HG03469 (cell line): ENCODE data around the gene SEC24A.
"Not testable (repeated sequence)": the region's sequence is repeated elsewhere in the genome, so short reads cannot be mapped to it uniquely, and the experiment has no call there.

Experiments used
- ATAC-seq: cut with Tn5 transposase; IDR thresholded peaks from one replicate; pipeline ENCODE4 v1.9.1; 2021; ENCODE audit warnings: mild to moderate bottlenecking, moderate library complexity, moderate number of reproducible peaks; ENCODE audit not compliant: unreplicated experiment

The SEC24A gene

GRCh38 chr5:134649163-134649835 is 714 bp downstream of the SEC24A start:
- no peak for ATAC-seq

DNA sequence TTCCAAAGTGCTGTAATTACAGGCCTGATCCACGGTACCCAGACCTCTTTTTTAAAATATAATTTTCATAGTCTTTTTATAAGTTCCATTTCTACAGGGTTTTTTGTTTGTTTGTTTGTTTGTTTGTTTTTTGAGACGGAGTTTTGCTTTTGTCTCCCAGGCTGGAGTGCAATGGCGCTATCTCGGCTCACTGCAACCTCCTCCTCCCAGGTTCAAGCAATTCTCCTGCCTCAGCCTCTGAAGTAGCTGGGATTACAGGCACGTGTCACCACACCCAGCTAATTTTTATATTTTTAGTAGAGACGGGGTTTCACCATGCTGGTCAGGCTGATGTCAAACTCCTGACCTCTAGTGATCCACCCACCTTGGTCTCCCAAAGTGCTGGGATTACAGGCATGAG is 2.1 kb downstream of the SEC24A start:
- not testable (repeated sequence) for ATAC-seq

DNA sequence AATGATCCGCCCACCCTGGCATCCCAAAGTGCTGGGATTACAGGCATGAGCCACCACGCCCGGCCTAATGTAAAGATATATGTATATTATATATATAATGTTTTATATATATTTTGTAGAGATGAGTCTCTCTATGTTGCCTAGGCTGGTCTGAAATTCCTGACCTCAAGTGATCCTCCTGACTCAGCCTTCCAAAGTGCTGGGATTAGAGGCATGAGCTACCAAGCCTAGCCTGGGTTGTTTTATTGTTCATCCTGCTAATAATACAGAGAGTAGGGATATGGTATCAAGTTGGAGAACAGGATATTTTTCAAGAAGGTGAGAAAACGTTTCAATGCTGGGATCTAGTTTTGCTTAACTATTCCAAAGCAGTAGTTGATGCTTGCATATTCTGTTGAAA is 2.9 kb downstream of the SEC24A start:
- ATAC-seq = no peak

DNA sequence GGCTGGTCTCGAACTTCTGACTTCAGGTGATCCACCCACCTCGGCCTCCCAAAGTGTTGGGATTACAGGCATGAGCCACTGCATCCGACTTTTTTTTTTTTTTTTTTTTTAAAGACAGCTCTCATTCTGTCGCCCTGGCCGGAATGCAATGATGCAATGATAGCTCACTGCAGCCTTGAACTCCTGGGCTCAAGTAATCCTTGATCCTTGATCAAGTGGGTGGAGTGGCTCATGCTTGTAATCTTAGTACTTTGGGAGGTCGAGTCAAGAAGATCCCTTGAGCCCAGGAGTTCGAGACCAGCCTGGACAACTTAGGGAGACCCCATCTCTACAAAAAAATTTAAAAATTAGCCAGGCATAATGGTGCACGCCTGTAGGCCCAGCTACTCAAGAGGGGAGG is 8.1 kb downstream of the SEC24A start:
- no peak for ATAC-seq

DNA sequence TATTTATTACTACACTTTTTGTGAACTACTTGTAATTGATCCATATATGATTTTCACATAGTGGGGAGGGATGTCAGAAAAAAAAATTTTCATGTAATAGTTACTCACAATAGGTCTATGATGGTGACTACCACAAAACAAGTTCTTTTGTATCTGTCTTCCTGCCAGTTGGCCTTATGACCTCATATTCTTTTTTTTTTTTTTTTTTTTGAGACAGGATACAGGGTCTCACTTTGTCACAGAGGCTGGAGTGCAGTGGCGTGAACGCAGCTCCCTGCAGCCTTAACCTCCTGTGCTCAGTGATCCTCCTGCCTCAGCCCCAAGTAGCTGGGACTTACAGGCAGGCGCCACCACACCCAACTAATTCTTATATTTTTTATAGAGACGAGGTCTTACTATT is 10.9 kb downstream of the SEC24A start:
- no peak for ATAC-seq

DNA sequence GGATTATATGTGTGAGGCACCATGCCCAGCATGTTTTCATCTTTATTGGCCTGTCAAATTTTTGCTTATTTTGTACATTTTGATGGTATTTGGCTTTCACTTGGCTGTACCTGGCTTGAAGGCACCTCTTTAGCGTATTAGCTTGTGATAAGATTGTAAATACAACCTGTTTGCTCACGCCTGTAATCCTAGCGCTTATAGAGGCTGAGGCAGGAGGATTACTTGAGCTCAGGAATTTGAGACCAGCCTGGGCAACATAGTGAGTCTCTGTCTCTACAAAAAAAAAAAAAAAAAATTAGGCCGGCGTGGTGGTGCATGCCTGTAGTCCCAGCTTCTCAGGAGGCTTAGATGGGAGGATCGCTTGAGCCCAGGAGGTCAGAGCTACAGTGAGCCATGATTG is 11.3 kb downstream of the SEC24A start:
- ATAC-seq = no peak

GRCh38 chr5:134662971-134663370 is 14.4 kb downstream of the SEC24A start:
- no peak for ATAC-seq

DNA sequence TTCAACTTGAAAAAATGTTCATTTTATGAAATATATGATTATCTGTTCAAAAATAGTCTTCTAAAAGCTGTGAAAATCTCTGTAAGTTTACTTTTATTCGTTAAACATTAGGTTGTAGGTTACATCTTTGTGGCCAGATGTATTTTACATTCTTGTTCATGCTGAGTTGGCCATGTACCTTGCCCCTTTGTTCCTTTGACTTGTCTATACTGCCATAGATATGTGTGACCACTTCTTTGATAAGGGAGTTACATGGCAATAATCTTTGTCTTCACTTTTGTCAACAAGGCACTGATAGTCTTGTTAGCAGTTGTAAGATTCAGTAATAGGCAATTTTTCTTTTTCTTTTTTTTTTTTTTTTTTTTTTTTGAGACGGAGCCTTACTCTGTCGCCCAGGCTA is 15.9 kb downstream of the SEC24A start:
- no peak for ATAC-seq

DNA sequence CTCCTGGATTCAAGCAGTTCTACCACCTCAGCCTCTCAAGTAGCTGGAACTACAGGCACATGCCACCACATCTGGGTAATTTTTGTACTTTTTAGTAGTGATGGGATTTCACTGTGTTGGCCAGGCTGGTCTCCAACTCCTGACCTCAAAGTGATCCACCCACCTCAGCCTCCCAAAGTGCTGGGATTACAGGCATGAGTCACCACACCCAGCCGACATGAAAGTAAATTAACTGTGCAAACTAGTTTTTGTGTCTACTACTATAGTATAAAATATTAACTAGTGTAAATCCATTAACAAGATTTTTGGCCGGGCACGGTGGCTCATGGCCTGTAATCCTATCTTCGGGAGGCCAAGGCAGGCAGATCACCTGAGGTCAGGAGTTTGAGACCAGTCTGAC is 25.0 kb downstream of the SEC24A start:
- ATAC-seq = not testable (repeated sequence)

DNA sequence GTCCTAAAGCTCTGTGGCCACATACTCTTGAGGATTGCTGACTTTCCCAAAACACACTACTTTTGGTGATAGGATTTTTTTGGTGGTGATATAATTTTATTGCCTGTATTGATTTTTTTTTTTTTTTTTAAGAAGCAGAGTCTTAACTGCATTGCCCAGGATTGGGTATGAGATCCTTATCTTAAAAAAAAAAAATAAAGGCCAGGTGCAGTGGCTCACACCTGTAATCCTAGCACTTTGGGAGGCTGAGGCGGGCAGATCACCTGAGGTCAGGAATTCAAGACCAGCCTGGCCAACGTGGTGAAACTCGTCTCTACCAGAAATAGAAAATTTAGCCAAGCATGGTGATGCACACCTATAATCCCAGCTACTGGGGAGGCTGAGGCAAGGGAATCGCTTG is 28.8 kb downstream of the SEC24A start:
- ATAC-seq = not testable (repeated sequence)

- not testable (repeated sequence) for ATAC-seq
Measured at GRCh38 chr5:134690144-134690543, 41.6 kb downstream of the SEC24A start.

- no peak for ATAC-seq
Measured at GRCh38 chr5:134692722-134693121, 44.1 kb downstream of the SEC24A start.

DNA sequence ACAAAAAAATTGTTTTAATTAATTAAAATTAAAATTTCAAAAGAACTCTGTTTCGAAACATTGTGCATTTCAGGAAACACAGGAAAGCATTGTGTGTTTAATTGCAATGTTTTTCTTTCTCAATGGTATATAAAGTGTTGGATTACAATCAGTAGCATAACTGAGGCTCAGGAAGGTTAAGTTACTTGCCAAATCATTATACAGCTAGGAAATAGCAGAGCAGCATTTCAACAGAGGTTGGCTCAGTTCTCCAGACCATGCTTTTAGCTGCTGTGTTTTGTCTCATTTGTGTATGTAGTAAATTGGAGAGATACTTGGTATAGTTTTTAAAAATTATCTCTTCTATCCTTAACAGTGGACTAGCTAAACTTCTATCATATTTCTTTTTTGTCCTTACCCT is 59.7 kb downstream of the SEC24A start:
- no peak for ATAC-seq

- no peak for ATAC-seq
Measured at GRCh38 chr5:134714120-134714519, 65.5 kb downstream of the SEC24A start.

- no peak for ATAC-seq
Measured at GRCh38 chr5:134714541-134714940, 66.0 kb downstream of the SEC24A start.

- not testable (repeated sequence) for ATAC-seq
Measured at GRCh38 chr5:134715466-134715865, 66.9 kb downstream of the SEC24A start.

DNA sequence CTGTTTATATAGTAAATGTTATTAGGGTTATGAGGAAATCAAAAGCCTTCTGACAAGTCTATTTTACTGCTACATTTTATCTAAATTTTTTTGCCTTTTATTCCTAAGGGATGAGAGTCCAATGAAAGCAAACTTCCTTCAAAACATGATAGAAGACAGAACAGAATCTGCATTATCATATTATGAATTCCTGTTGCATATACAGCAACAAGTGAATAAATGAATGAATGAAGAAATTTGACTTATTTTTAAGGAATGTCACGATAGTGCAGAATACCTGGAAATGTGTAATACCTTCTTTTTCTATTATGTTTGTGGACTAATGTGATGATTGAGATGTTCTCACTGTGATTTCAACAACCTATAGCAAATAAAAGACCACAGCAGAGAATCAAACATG is 76.3 kb downstream of the SEC24A start:
- ATAC-seq = no peak

- ATAC-seq = no peak
Measured at GRCh38 chr5:134732819-134733218, 84.2 kb downstream of the SEC24A start.

- no peak for ATAC-seq
Measured at GRCh38 chr5:134735243-134735642, 86.7 kb downstream of the SEC24A start.

- no peak for ATAC-seq
Measured at GRCh38 chr5:134736173-134736812, 87.7 kb downstream of the SEC24A start.

DNA sequence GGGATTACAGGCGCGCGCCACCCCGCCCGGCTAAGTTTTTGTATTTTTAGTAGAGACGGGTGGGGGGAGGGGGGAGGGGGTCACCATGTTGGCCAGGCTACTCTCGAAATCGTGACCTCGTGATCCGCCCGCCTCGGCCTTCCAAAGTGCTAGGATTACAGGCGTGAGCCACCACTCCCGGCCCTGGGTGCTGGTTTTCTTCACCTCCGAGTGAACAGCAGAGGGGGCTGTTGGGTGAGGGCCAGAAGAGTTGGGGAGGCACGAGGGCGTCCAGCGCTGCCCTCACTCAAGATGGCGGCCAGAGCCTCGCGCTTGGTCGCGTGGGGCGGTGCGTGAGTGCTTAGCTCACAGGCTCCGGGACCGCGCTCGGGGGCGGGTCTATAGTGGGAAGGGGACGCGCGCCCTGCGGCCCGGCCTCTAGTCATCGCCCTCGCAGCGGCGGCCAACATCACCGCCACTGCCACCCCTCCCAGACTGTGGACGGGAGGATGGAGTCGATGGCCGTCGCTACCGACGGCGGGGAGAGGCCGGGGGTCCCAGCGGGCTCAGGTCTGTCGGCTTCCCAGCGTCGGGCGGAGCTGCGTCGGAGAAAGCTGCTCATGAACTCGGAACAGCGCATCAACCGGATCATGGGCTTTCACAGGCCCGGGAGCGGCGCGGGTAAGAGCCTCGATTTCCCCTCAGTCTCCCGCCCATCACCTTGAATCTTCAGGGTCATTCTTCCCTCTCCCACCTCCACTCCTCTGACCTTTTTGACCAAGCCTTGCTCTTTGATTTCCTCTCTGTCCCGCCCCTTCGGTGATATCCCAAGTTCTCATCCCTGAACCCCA is 89.8 kb downstream of the SEC24A start, which contains the start of gene CAMLG:
CAMLG (plus strand) TSS at position 416 of the 830 bp plus-strand sequence; CDS start at position 489, 73 bp downstream.
- ATAC-seq = peak; percentile 89
